K562 (cell line): ENCODE measurements around the gene RAB3C. TPM values are rescaled to one million over a fixed set of nuclear protein-coding genes. Genes with fewer than 3 reads are reported as not detected.

Experiments
- ATAC-seq: fragments of 200-7000 bp; cut with Tn5 transposase; 3 replicates; pipeline ENCODE4 v1.9.1; 2020; ENCODE audit warnings: moderate library complexity
- BruUV-seq: library from RNA; stranded (reverse); fragments of 400-500 nt; replicated peaks from 2 replicates; lab custom pipeline; 2021; lab: Mats Ljungman, UMichigan
- CTCF ChIA-PET: fragments of 300-600 bp; formaldehyde crosslinking; extraction: SDS; loops from one replicate; lab custom pipeline; 2021; ENCODE audit warnings: low intra/inter-chr PET ratio; lab: Yijun Ruan, JAX
- POLR2A ChIA-PET: fragments of 300-600, 350-650 bp; sonication (Branson Sonifier 250); formaldehyde crosslinking; extraction: SDS; loops from one replicate; lab custom pipeline; 2021; ENCODE audit warnings: antibody characterized with exemption, inconsistent platforms; lab: Yijun Ruan, JAX
- DNase-seq, 4 experiments: peaks; one replicate each; pipeline versions ENCODE4 v3.0.0 to v3.0.0-alpha.2; 2011 to 2018; ENCODE audit warnings: low spot score in 3 of 4, mixed read lengths in 3 of 4; ENCODE audit errors: extremely low read depth in 1 of 4
- FAIRE-seq: peaks from 2 replicates; lab custom pipeline; 2011; peaks lifted over from hg19 to GRCh38; lab: Jason Lieb, UNC
- H2AFZ ChIP-seq: 2 replicates; pipeline ENCODE4 v1.6.0; 2011; ENCODE audit warnings: low read depth, low read length, control low read depth, inconsistent platforms
- H3K27ac ChIP-seq: fragments of 200-600 bp; 3 replicates; pipeline ENCODE4 v1.8.0; 2011; ENCODE audit warnings: low read depth, mild to moderate bottlenecking, control low read depth, inconsistent platforms, low read length, moderate library complexity, mixed read lengths; ENCODE audit errors: extremely low read depth
- H3K27me3 ChIP-seq, 2 experiments: fragments of 300-600 bp in 1 of 2; 2 replicates in 1 of 2; 3 replicates in 1 of 2; pipeline versions ENCODE4 v1.6.0 to v1.8.0; 2011; ENCODE audit warnings: inconsistent platforms in 2 of 2, low read length in 2 of 2, mild to moderate bottlenecking in 1 of 2, mixed read lengths in 1 of 2, moderate library complexity in 1 of 2; ENCODE audit not compliant: control insufficient read depth in 2 of 2, insufficient read depth in 2 of 2
- H3K36me3 ChIP-seq: fragments of 300-600 bp; 3 replicates; pipeline ENCODE4 v1.8.0; 2011; ENCODE audit warnings: mild to moderate bottlenecking, low read length, inconsistent platforms; ENCODE audit not compliant: control insufficient read depth, insufficient read depth
- H3K4me1 ChIP-seq, 2 experiments: fragments of 200-600 bp in 1 of 2; replicated peaks in 1 of 2; 2 replicates in 1 of 2; 3 replicates in 1 of 2; pipeline versions ENCODE4 v1.5.1 to v1.8.0; 2011; ENCODE audit warnings: inconsistent platforms in 2 of 2, low read length in 2 of 2, mild to moderate bottlenecking in 1 of 2, mixed read lengths in 1 of 2, moderate library complexity in 1 of 2; ENCODE audit not compliant: control insufficient read depth in 2 of 2, insufficient read depth in 2 of 2
- H3K4me2 ChIP-seq: 2 replicates; pipeline ENCODE4 v1.6.1; 2011; ENCODE audit warnings: low read length, control low read depth, inconsistent platforms, mixed read lengths; ENCODE audit not compliant: insufficient read depth
- H3K4me3 ChIP-seq: fragments of 200-600 bp; sonication (generic), shearing (Covaris generic); 2 replicates; pipeline ENCODE4 v1.5.1; 2016; ENCODE audit warnings: control low read depth, inconsistent platforms
- H3K79me2 ChIP-seq: fragments of 200-600 bp; 3 replicates; pipeline ENCODE4 v1.8.0; 2011; ENCODE audit warnings: low read length, inconsistent platforms; ENCODE audit not compliant: control insufficient read depth, insufficient read depth
- H3K9ac ChIP-seq, 2 experiments: 2 replicates each; pipeline versions ENCODE4 v1.6.0 to v1.6.1; 2011; ENCODE audit warnings: low read depth in 2 of 2, low read length in 2 of 2, control low read depth in 1 of 2, inconsistent platforms in 1 of 2, mild to moderate bottlenecking in 1 of 2, mixed read lengths in 1 of 2; ENCODE audit not compliant: insufficient read depth in 1 of 2
- H3K9me1 ChIP-seq: one replicate; pipeline ENCODE4 v1.6.0; 2011; ENCODE audit warnings: inconsistent platforms, mild to moderate bottlenecking, low read length, moderate library complexity; ENCODE audit not compliant: control insufficient read depth, insufficient read depth
- H3K9me3 ChIP-seq: replicated peaks from 2 replicates; pipeline ENCODE4 v1.5.1; 2011; ENCODE audit warnings: low read depth, low read length, inconsistent platforms; ENCODE audit not compliant: control insufficient read depth, insufficient read depth
- H4K20me1 ChIP-seq: replicated peaks from 2 replicates; pipeline ENCODE4 v1.6.1; 2011; ENCODE audit warnings: low read length, inconsistent platforms, mixed read lengths; ENCODE audit not compliant: control insufficient read depth, insufficient read depth
- ELF2 ChIP-seq: fragments of 250-450 bp; sonication (Bioruptor Pico); IDR thresholded peaks from 2 replicates; pipeline ENCODE4 v1.5.0; 2021; ENCODE audit warnings: mild to moderate bottlenecking
- JUND ChIP-seq, 2 experiments: IDR thresholded peaks; 2 replicates in 1 of 2; 3 replicates in 1 of 2; pipeline ENCODE4 v1.6.1; 2011; ENCODE audit warnings: borderline replicate concordance in 2 of 2, low read depth in 2 of 2, low read length in 2 of 2, improper control_type of control experiment in 1 of 2, missing biosample characterization in 1 of 2, missing genetic modification characterization in 1 of 2, missing genetic modification reagents in 1 of 2
- MTF1 ChIP-seq: fragments of 250-450 bp; sonication (Bioruptor Pico); IDR thresholded peaks from 2 replicates; pipeline ENCODE4 v1.9.0; 2021; ENCODE audit warnings: moderate library complexity, mild to moderate bottlenecking, inconsistent platforms, borderline replicate concordance
- PURB ChIP-seq: sonication (generic); formaldehyde crosslinking; IDR thresholded peaks from 2 replicates; pipeline ENCODE4 v1.9.0; 2021; ENCODE audit warnings: low read depth, mild to moderate bottlenecking, missing genetic modification reagents
- RBM39 ChIP-seq: fragments of 200-400 bp; formaldehyde crosslinking; optimal IDR thresholded peaks from 2 replicates; pipeline ENCODE3; 2018; ENCODE audit warnings: low read depth, low read length
- ZNF133 ChIP-seq: fragments of 250-450 bp; sonication (Bioruptor Pico); IDR thresholded peaks from 2 replicates; pipeline ENCODE4 v1.4.0; 2020; ENCODE audit warnings: mild to moderate bottlenecking
- WGBS: fragments of 100-300 bp; shearing (Covaris generic); methylation state at CpG from one replicate; pipeline ENCODE4 v1.1.6; 2016; ENCODE audit warnings: low coverage, mixed read lengths; ENCODE audit not compliant: insufficient coverage; ENCODE audit errors: missing lambda C conversion rate; 5-methylcytosine and 5-hydroxymethylcytosine counted together
- in situ Hi-C: fragments of 300-500 bp; cut with MboI; formaldehyde crosslinking; loops from 4 replicates; pipeline ENCODE4 v1.15.0; 2018; ENCODE audit warnings: inconsistent platforms, mixed read lengths
- intact Hi-C: fragments of 100-400 bp; cut with micrococcal nuclease; formaldehyde crosslinking; loops from 2 replicates; pipeline ENCODE4 v1.14.2; 2022
- polyA plus RNA-seq, 8 experiments: library from polyadenylated mRNA; depleted of rRNA in 4 of 8; stranded (reverse) in 5 of 8; unstranded in 3 of 8; fragments of >200 nt; fragmentation: Nextera tagmentation in 2 of 8; fragmentation: Illumina TruSeq in 1 of 8; extraction: Ambion mirVana in 2 of 8; extraction: Trizol in 1 of 8; gene quantifications; 2 replicates each; pipeline versions ENCODE4 v1.2.1 to v1.2.3, GENCODE V29; 2011 to 2014; ENCODE audit warnings: inconsistent platforms in 1 of 8, missing spikeins in 1 of 8
- total RNA-seq, 7 experiments: library from RNA; depleted of rRNA in 6 of 7; stranded (reverse); fragments of >200 nt in 6 of 7; fragmentation: Illumina TruSeq in 2 of 7; extraction: Trizol in 2 of 7; gene quantifications; 2 replicates each; pipeline versions ENCODE4 v1.2.1 to v1.2.3, GENCODE V29; 2011 to 2021; ENCODE audit warnings: low replicate concordance in 1 of 7
- TF ChIP-seq, protein P1 (sequence below), 3 experiments: IDR thresholded peaks in 2 of 3; conservative IDR thresholded peaks in 1 of 3; 2 replicates each; pipeline ENCODE4 v1.5.1; 2011 to 2012; ENCODE audit warnings: low read length in 3 of 3, mild to moderate bottlenecking in 3 of 3, control low read depth in 2 of 3, improper control_type of control experiment in 1 of 3, inconsistent platforms in 1 of 3, low read depth in 1 of 3, mixed read lengths in 1 of 3, moderate library complexity in 1 of 3; ENCODE audit not compliant: insufficient read depth in 2 of 3
- TF ChIP-seq, protein P2 (sequence below): IDR thresholded peaks from 2 replicates; pipeline ENCODE4 v1.6.1; 2011; ENCODE audit not compliant: insufficient read length; ENCODE audit errors: extremely low read depth

Gene RAB3C
- total and polyA plus RNA-seq, 9 of the 15 experiments (the other 6 are each of a cell fraction or from before 2014, with no cell fraction given), result not detected

DNA sequence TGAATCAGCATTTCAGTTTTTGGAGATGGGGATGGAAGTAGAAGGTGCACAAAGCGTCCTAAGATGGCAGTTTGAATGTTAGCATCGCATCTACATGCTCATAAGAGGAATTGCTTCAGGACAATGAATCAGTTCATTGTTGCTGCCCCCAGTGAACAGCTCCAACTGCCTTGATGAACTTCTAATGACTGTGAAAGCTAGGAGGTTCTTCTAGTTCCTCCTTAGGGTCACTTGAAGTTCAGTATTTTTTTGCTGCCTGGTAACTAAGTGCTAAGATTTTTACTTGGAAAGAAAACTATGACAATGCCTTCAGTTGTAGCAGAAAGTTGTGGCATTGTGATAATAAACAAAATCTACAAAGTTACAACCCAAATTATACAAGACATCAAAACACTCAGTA, 271.6 kb downstream of the RAB3C start (continued):
- TF ChIP-seq, protein P1, sequence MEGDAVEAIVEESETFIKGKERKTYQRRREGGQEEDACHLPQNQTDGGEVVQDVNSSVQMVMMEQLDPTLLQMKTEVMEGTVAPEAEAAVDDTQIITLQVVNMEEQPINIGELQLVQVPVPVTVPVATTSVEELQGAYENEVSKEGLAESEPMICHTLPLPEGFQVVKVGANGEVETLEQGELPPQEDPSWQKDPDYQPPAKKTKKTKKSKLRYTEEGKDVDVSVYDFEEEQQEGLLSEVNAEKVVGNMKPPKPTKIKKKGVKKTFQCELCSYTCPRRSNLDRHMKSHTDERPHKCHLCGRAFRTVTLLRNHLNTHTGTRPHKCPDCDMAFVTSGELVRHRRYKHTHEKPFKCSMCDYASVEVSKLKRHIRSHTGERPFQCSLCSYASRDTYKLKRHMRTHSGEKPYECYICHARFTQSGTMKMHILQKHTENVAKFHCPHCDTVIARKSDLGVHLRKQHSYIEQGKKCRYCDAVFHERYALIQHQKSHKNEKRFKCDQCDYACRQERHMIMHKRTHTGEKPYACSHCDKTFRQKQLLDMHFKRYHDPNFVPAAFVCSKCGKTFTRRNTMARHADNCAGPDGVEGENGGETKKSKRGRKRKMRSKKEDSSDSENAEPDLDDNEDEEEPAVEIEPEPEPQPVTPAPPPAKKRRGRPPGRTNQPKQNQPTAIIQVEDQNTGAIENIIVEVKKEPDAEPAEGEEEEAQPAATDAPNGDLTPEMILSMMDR (IDR thresholded peaks at IDR 0.05 in 2 of 3, conservative IDR thresholded peaks at IDR 0.05 in 1 of 3; ENCODE audit: insufficient read depth in 2 of 3, low read depth in 1 of 3, low read length in 3 of 3), result no peak

DNA sequence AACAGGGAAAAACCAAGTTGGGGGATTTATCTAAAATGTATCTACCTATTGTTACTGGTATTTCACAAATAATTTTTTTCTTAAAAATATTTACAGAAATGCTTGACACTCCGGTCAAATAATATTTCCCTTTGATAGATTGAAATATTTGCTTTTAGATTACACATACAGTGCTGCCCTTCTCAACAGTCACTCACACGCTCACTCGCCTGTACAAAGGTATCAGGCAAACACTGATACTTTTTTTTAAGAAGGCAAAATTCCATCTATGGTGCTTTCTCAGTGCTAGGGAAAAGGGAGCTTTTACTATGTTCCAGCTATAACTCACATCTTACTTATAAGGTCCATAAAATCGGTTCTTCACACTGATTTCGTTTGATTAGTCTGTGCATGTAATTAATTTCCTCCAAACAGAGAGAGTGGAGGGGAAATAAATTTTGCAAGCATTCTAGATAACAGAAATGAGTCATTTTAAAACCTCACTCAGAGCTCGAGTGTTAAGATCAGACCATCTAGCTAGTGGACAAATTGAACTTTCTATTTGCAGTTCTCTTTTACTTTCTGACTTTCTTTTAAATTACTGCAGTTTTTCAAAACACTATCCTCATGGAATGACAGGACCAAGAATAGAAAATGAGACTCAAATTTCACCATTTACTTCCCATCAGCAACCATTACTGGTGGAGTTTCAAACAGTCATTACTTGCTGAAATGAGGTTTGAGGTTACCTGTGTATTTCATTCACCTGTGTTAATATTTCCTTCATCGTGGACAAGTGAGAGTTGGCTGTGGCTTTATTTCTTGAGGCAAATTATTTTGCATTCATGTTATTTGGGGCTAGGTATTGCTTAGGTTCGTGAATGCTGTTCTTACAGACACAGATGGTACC, 273.2 kb downstream of the RAB3C start:
- CTCF ChIA-PET, result no interaction called here

More for the DNA sequence above, 273.2 kb downstream of the RAB3C start:
- Histone ChIP-seq H2AFZ (no peak overlapping the region), H3K4me1 (no peaks in the 10 kb centered on the region), H3K4me2 (no peak overlapping the region), H3K27me3 (no peaks in the 10 kb centered on the region), H3K9me1 (no peaks in the 10 kb centered on the region), H4K20me1 (no peaks in the 10 kb centered on the region), H3K79me2 (no peaks in the 10 kb centered on the region), H3K4me3 (no peak overlapping the region), H3K9me3 (no peaks in the 10 kb centered on the region), H3K36me3 (no peaks in the 10 kb centered on the region), H3K27ac (no peak overlapping the region)
- DNase-seq (no peak), FAIRE-seq (no peak), ATAC-seq (no peak)
- intact Hi-C loops, result no loop called here
- 0% methylated on average over 8 of the region's 8 CpGs for WGBS
- no TSS peak for BruUV-seq
- POLR2A ChIA-PET, result no interaction called here
- TF ChIP-seq JUND (IDR thresholded peaks at IDR 0.05; ENCODE audit: borderline replicate concordance, low read depth, low read length) (no peak), JUND (tag; IDR thresholded peaks at IDR 0.05; ENCODE audit: borderline replicate concordance, low read depth, low read length) (no peak), MTF1 (CRISPR knock-in tag) (no peak), ELF2 (CRISPR knock-in tag) (no peak), PURB (CRISPR knock-in tag) (no peak), RBM39 (no peak), ZNF133 (no peak)
- TF ChIP-seq, protein P2, sequence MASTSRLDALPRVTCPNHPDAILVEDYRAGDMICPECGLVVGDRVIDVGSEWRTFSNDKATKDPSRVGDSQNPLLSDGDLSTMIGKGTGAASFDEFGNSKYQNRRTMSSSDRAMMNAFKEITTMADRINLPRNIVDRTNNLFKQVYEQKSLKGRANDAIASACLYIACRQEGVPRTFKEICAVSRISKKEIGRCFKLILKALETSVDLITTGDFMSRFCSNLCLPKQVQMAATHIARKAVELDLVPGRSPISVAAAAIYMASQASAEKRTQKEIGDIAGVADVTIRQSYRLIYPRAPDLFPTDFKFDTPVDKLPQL, result no peak
- TF ChIP-seq, all 486 proteins: peak for 0
- in situ Hi-C loops, result loop anchor here (25.0 kb wide), 1 partner anchor 1544 kb away; no protein-coding TSS in a partner anchor
- no peak overlapping the region for H3K9ac ChIP-seq
